Measurements from ENCODE around the gene NKAIN2.

DNA sequence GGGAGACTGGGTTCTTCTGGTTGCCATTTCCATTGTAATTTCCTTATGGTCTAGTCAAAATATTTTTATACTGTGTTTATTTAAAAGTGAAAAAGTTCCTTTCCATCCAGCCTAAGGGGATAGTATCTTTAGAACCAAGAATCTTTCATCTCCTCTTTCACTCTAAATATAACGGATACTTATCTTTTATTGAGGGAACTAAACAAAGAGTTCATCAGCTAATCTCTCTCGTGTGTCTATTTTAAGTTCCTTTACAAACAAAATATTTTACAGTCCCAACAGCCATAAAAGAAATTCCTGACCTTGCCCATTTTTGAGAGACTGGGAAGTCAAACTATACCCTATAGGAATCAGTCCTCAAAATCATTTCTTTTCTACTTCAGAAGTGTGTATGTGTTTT, 232.7 kb downstream of the NKAIN2 start:
- TF ChIP-seq CTCF (IDR thresholded peaks at IDR 0.05) (no peak), POLR2A (IDR thresholded peaks at IDR 0.05) (no peak)
